Measurements from ENCODE around the gene ABCB1.

The ABCB1 gene

DNA sequence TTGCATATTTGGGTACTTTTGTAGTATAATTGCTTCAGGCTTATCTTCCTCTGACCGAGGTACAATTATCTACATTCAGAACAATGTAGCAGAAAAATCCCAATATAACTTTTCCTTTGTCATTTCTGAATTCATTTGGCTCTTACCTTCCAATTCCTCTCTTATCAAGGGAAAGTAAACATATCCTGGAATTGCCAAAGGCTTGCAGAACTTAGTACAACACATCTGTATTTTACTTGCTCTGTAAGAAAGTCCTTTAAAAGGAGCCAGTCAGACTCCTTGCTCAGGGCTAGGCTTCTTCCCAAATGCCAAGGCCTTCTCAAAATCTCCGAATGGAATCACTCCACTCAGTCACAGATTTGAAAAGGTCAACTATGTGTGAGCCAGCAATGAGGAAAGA, 81.9 kb downstream of the ABCB1 start:
- Histone ChIP-seq H3K79me2 (ENCODE audit: low read length) (no peaks in the 10 kb centered on the region), H3K4me1 (ENCODE audit: low read length) (peaks cover 6% of the 10 kb centered on the region; the same call in 1 of the 2 replicates), H3K9ac (ENCODE audit: low read length) (no peak overlapping the region), H3K4me3 (ENCODE audit: low read length) (no peak overlapping the region), H3K9me3 (ENCODE audit: insufficient read depth, low read length) (no peaks in the 10 kb centered on the region), H3K27me3 (ENCODE audit: low read depth, low read length) (no peaks in the 10 kb centered on the region), H3K27ac (ENCODE audit: low read length) (no peak overlapping the region), H3K36me3 (replicated peaks; ENCODE audit: low read depth, low read length) (no peaks in the 10 kb centered on the region), H2AFZ (ENCODE audit: low read depth, low read length) (no peak overlapping the region), H4K20me1 (ENCODE audit: insufficient read depth, low read length) (no peaks in the 10 kb centered on the region), H3K4me2 (ENCODE audit: low read length) (no peak overlapping the region)
- TF ChIP-seq, protein P1, sequence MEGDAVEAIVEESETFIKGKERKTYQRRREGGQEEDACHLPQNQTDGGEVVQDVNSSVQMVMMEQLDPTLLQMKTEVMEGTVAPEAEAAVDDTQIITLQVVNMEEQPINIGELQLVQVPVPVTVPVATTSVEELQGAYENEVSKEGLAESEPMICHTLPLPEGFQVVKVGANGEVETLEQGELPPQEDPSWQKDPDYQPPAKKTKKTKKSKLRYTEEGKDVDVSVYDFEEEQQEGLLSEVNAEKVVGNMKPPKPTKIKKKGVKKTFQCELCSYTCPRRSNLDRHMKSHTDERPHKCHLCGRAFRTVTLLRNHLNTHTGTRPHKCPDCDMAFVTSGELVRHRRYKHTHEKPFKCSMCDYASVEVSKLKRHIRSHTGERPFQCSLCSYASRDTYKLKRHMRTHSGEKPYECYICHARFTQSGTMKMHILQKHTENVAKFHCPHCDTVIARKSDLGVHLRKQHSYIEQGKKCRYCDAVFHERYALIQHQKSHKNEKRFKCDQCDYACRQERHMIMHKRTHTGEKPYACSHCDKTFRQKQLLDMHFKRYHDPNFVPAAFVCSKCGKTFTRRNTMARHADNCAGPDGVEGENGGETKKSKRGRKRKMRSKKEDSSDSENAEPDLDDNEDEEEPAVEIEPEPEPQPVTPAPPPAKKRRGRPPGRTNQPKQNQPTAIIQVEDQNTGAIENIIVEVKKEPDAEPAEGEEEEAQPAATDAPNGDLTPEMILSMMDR (IDR thresholded peaks at IDR 0.05; ENCODE audit: low read depth, low read length), result no peak
- TF ChIP-seq EZH2phosphoT487 (IDR thresholded peaks at IDR 0.05; ENCODE audit: low read depth), result no peak

DNA sequence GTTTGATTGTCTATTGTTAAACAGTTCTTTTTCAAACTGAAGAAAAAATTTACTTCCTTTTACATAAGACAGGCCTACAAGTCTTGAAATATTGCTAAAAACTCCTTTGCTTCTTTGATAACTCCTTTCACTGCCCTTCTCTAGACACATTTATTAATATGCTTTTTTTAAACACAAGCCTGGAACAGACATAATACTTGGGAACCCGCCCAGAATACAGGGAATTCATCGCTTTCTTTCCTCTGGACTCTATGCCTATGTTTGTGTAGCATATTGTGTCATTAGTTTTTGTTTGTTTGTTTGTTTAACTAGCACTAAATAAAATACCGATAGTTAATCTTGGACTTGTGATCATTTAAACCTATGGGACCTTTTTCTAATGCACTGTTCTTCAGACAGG, 82.8 kb downstream of the ABCB1 start:
- no peak for TF ChIP-seq EZH2phosphoT487 (IDR thresholded peaks at IDR 0.05; ENCODE audit: low read depth)
- TF ChIP-seq, protein P1 (IDR thresholded peaks at IDR 0.05; ENCODE audit: low read depth, low read length), result no peak

DNA sequence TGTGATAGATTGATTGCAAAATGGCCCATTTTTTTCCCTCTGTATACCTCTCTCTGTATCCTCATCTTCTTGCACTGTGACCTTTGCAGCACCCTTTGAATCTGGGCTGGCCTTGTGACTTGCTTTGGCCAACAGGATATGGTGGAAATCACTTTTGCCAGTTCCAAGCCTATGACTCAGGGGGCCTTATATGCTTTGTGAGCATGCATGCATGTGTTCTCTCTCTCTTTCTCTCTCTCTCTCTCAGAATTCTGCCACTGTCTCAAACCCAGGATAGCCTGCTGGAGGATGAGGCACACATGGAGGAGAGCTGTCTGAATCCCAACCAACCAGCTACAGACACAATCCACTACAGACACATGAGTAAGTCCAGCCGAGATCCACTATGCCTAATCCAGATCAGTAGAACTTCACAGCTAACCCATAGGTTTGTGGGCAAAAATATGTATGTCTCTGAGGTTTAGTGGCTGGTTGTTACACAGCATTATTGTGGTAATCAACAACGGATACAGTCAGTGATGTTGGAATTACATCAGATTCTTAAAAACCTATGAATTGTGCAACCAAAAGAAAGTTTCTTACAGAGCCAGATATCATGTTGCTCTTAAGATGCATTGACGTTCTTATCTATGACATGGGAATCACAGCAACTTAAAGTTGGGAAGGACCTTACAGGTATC, 83.4 kb downstream of the ABCB1 start:
- Histone ChIP-seq H3K9ac (ENCODE audit: low read length) (no peak overlapping the region), H3K27me3 (ENCODE audit: low read depth, low read length) (no peaks in the 10 kb centered on the region), H3K4me3 (ENCODE audit: low read length) (no peak overlapping the region), H4K20me1 (ENCODE audit: insufficient read depth, low read length) (no peaks in the 10 kb centered on the region), H3K79me2 (ENCODE audit: low read length) (no peaks in the 10 kb centered on the region), H3K9me3 (ENCODE audit: insufficient read depth, low read length) (no peaks in the 10 kb centered on the region), H3K4me1 (ENCODE audit: low read length) (peaks cover 7% of the 10 kb centered on the region; the same call in 1 of the 2 replicates), H3K27ac (ENCODE audit: low read length) (no peak overlapping the region), H2AFZ (ENCODE audit: low read depth, low read length) (no peak overlapping the region), H3K36me3 (replicated peaks; ENCODE audit: low read depth, low read length) (no peaks in the 10 kb centered on the region), H3K4me2 (ENCODE audit: low read length) (no peak overlapping the region)
- TF ChIP-seq, protein P1 (IDR thresholded peaks at IDR 0.05; ENCODE audit: low read depth, low read length), result no peak
- no peak for TF ChIP-seq EZH2phosphoT487 (IDR thresholded peaks at IDR 0.05; ENCODE audit: low read depth)

More for the DNA sequence above, 82.8 kb downstream of the ABCB1 start:
- no peaks in the 10 kb centered on the region for H3K9me3 ChIP-seq (ENCODE audit: insufficient read depth, low read length)
- no peak overlapping the region for H3K27ac ChIP-seq (ENCODE audit: low read length)
- H3K27me3 ChIP-seq (ENCODE audit: low read depth, low read length), result no peaks in the 10 kb centered on the region
- H4K20me1 ChIP-seq (ENCODE audit: insufficient read depth, low read length), result no peaks in the 10 kb centered on the region
- no peak overlapping the region for H3K9ac ChIP-seq (ENCODE audit: low read length)
- no peak overlapping the region for H3K4me3 ChIP-seq (ENCODE audit: low read length)
- H2AFZ ChIP-seq (ENCODE audit: low read depth, low read length), result no peak overlapping the region
- H3K4me1 ChIP-seq (ENCODE audit: low read length), result peaks cover 7% of the 10 kb centered on the region; the same call in 1 of the 2 replicates
- H3K4me2 ChIP-seq (ENCODE audit: low read length), result no peak overlapping the region
- H3K36me3 ChIP-seq (replicated peaks; ENCODE audit: low read depth, low read length), result no peaks in the 10 kb centered on the region
- H3K79me2 ChIP-seq (ENCODE audit: low read length), result no peaks in the 10 kb centered on the region

DNA sequence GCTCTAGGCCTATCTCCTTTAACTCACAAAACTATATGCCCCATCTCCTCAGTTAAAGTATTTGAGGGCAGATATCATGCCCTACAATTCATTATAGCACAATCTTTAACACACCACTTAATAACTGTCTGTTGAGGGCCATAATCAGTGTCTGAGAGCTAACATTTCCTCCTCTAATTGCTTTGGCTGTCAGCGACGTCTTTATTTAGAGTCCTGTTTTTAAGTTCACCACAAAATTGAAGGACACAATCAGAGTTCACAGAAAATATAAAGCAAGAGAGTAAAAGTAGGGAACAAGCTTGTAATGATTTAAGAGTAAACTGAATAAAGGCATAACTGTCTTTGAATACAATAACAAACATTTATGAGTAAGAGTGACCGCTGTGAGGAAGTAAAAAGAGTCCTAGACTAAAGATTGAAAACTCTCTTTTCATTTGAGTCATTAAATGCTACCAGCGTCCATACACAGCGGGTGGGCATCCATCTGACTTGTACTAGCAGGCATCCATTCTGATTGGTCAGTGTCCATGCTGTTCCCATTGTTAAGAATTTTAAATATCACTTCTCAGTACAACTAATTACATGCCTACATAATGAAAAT, 86.8 kb downstream of the ABCB1 start:
- Histone ChIP-seq H3K4me1 (ENCODE audit: low read length) (peaks cover 18% of the 10 kb centered on the region), H3K36me3 (replicated peaks; ENCODE audit: low read depth, low read length) (no peaks in the 10 kb centered on the region), H3K4me3 (ENCODE audit: low read length) (no peak overlapping the region), H3K79me2 (ENCODE audit: low read length) (no peaks in the 10 kb centered on the region), H4K20me1 (ENCODE audit: insufficient read depth, low read length) (no peaks in the 10 kb centered on the region), H3K4me2 (ENCODE audit: low read length) (no peak overlapping the region), H3K27me3 (ENCODE audit: low read depth, low read length) (no peaks in the 10 kb centered on the region), H2AFZ (ENCODE audit: low read depth, low read length) (no peak overlapping the region), H3K27ac (ENCODE audit: low read length) (no peak overlapping the region), H3K9me3 (ENCODE audit: insufficient read depth, low read length) (no peaks in the 10 kb centered on the region), H3K9ac (ENCODE audit: low read length) (no peak overlapping the region)
- TF ChIP-seq EZH2phosphoT487 (IDR thresholded peaks at IDR 0.05; ENCODE audit: low read depth), result no peak
- TF ChIP-seq, protein P1 (IDR thresholded peaks at IDR 0.05; ENCODE audit: low read depth, low read length), result no peak
